Subcutaneous adipose tissue (tissue), 4 donors: ENCODE measurements around the gene CSMD2. TPM values are rescaled to one million over a fixed set of nuclear protein-coding genes. Genes with fewer than 3 reads are reported as not detected.

ENCODE experiments used
- total RNA-seq, 4 donors: library from RNA; depleted of rRNA; stranded (reverse); fragments of >200 nt; gene quantifications; one replicate each; pipeline ENCODE4 v1.1.0, GENCODE V29; 2016
- TF ChIP-seq, protein P1 (sequence below): fragments of 450-650 bp; IDR thresholded peaks from one replicate; pipeline ENCODE4 v1.5.1; 2016; ENCODE audit warnings: low read depth, mild to moderate bottlenecking, control low read depth, antibody characterized with exemption, moderate library complexity

The CSMD2 gene
- total RNA-seq, 4 donors from 2014 or later = 0.38 to 4.4 (median 1.00) TPM

DNA sequence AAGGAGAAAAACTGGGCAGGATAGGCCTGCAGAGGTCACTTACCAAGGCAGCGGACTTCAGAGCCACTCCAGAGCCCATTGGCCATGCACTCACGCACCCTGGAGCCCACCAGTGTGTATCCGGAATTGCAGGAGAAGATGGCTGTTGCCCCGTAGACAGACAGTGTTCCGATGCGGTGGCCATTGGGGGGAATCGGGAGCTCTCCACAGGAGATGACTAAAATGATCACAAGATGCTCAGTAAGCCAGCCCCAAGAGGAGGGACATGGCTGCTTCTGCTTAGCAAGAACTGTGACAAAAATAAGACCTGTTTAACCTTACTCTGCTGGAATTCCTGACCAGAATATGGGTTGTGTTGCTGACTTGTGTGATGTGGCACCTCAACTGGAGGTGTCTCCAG lies 595.7 kb downstream of the CSMD2 start:
- TF ChIP-seq, protein P1, sequence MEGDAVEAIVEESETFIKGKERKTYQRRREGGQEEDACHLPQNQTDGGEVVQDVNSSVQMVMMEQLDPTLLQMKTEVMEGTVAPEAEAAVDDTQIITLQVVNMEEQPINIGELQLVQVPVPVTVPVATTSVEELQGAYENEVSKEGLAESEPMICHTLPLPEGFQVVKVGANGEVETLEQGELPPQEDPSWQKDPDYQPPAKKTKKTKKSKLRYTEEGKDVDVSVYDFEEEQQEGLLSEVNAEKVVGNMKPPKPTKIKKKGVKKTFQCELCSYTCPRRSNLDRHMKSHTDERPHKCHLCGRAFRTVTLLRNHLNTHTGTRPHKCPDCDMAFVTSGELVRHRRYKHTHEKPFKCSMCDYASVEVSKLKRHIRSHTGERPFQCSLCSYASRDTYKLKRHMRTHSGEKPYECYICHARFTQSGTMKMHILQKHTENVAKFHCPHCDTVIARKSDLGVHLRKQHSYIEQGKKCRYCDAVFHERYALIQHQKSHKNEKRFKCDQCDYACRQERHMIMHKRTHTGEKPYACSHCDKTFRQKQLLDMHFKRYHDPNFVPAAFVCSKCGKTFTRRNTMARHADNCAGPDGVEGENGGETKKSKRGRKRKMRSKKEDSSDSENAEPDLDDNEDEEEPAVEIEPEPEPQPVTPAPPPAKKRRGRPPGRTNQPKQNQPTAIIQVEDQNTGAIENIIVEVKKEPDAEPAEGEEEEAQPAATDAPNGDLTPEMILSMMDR = no peak

DNA sequence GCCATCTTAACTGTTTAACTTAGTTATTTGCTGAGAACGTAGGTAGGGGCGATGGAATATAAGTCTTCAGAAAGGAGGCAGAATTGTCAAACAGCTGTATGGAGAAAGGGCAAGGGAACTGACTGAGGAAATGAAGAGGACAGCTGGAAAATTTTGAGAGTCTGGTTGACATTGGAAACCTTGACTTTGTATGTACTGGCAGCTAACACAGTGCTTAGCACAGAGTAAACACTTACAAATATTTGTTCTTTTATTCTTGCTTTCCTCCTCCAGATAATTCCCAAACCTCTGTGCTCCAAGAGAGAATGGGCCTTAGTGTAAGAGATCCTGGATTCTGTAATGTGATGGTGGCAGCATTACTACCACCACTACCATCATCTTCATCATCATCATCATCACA lies 601.3 kb downstream of the CSMD2 start:
- TF ChIP-seq, protein P1 = no peak

DNA sequence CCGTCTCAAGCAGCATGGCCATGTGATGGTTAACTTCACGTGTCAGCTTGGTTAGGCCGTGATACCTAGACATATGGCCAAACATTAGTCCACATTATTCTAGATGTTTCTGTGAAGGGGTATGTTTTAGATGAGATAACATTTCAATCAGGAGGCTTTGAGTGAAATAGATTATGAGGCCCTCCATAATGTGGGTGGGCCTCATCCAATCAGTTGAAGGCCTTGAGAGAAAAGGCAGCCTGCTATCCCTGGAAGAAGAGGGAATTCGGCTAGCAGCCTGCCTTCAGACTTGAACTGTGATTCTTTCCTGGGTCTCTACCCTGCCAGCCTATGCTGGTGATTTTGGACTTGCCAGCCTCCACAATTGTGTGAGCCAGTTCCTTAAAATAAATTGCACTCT lies 602.5 kb downstream of the CSMD2 start:
- TF ChIP-seq, protein P1 = no peak

DNA sequence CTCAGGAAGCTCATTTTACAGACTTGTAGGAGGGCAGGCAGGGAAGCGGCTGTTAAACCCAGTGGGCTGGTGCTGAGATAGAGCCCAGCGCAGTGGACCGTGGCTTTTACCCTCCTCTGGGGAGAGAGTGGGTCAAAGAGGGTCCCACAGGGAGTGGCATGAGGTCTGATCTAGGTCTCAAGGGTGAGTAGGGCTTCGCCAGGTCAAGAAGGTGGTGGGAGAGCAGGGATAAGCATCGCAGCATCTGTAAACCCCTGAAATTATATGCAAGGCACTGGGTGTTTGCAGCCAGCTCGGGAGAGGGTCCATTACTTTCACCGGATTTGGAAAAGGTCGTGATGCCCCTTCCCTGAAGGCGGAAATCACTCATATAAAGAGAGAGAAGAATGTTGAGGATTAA lies 603.5 kb downstream of the CSMD2 start:
- TF ChIP-seq, protein P1 = no peak

DNA sequence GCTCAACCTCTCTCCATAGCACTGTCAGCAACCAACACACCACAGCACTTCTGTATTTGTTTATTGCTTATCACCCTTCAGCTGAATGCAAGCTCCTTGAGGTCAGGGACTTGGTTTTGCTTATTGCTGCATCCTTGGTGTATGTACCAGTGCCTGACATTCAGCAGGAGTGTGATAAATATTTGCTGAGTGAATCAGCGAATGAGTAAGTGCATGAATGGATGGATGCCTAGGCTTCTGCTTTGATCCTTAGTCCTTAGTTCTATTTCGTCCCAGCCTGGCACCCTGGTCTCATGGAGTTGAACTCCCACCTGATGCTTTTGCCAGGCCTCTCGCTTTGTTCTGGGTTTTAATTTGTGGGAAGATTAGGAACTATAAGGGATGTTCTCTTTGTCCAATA lies 604.4 kb downstream of the CSMD2 start:
- TF ChIP-seq, protein P1 = no peak

DNA sequence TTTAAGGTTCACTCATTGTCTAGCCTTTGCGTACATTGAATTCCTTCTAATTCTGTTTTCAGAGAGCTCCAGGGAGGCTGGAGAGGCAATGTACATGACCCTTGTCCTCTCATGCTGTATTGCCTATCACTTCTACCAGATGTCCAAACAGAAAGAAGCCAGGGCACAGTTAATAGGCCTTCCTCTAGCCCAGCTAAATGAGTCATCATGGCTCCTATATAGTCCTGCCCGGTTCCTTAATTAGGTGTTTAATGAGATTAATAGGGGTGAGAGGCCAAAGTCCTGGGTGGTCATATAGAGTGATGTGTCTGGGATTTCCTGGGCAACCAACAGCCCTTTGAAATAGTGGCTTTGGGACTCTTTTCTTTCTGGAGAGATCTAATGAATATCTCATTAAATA lies 616.3 kb downstream of the CSMD2 start:
- TF ChIP-seq, protein P1 = no peak

DNA sequence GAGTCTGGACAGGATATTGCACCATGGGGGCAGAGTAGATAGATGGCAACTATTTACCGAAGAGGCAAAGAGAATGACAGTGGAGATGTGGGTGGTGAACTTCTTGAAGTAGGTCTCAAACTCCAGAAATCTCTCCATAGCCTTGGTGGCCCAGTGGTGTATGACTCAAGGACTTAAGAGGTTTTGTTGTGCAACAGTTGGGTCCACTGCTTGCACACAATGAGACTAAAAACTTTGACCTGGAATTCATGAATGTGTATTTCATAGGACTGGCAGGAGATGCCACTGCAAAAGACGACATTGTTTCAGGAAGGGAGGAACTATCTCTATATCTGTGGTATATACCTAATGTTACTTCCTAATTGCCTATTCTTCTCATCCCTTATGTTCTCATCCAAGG lies 616.7 kb downstream of the CSMD2 start:
- TF ChIP-seq, protein P1 = no peak
